Body of pancreas (tissue), 4 donors: ENCODE data around the gene HTR2A. TPM values are rescaled to one million over a fixed set of nuclear protein-coding genes. Genes with fewer than 3 reads are reported as not detected.

ENCODE experiments used
- ATAC-seq: fragments of 150-250 bp; one replicate; pipeline ENCODE4 v1.9.1; 2016
- DNase-seq, 4 donors: peaks; one replicate each; pipeline ENCODE4 v3.0.0-alpha.2; 2019
- H3K27ac ChIP-seq, 4 donors: fragments of 200-600 bp; sonication (generic); 1 replicate in 3 of 4; 2 replicates in 1 of 4; pipeline versions ENCODE4 v1.5.1 to v1.6.1; 2016 to 2019; ENCODE audit warnings: mild to moderate bottlenecking in 1 of 4, mixed read lengths in 1 of 4, moderate library complexity in 1 of 4
- H3K27me3 ChIP-seq, 2 donors: fragments of 200-600 bp; sonication (generic); one replicate each; pipeline ENCODE4 v1.6.0; 2016; ENCODE audit warnings: mild to moderate bottlenecking in 1 of 2
- H3K36me3 ChIP-seq, 2 donors: fragments of 200-600 bp; sonication (generic); replicated peaks in 1 of 2; 2 replicates each; pipeline ENCODE4 v1.5.1; 2016; ENCODE audit warnings: low read depth in 2 of 2; ENCODE audit not compliant: insufficient read depth in 1 of 2
- H3K4me1 ChIP-seq: fragments of 200-600 bp; sonication (generic); one replicate; pipeline ENCODE4 v1.6.0; 2016
- H3K4me3 ChIP-seq, 2 donors: fragments of 200-600 bp; sonication (generic); 1 replicate in 1 of 2; 2 replicates in 1 of 2; pipeline ENCODE4 v1.5.1; 2016 to 2019
- H3K9me3 ChIP-seq, 3 donors: fragments of 200-600 bp; sonication (generic); 1 replicate in 2 of 3; 2 replicates in 1 of 3; pipeline ENCODE4 v1.5.1; 2016
- CTCF ChIP-seq, 7 experiments: fragments of 450-650 bp in 4 of 7; fragments of 200-600 bp in 3 of 7; sonication (generic) in 3 of 7; IDR thresholded peaks; one replicate each; pipeline ENCODE4 v1.5.1; 2016 to 2019; ENCODE audit warnings: antibody characterized with exemption in 7 of 7
- POLR2A ChIP-seq, 3 donors: fragments of 450-650 bp; IDR thresholded peaks; one replicate each; pipeline ENCODE4 v1.6.1; 2016; ENCODE audit warnings: antibody characterized with exemption in 3 of 3, mild to moderate bottlenecking in 2 of 3
- WGBS, 2 donors: methylation state at CpG; one replicate each; pipeline ENCODE4 v1.1.5; 2017; 5-methylcytosine and 5-hydroxymethylcytosine counted together
- intact Hi-C: fragments of 100-400 bp; cut with DNase I; formaldehyde crosslinking; loops from one replicate; pipeline ENCODE4 v1.15.1; 2023
- total RNA-seq, 2 donors: library from RNA; depleted of rRNA; stranded (reverse); fragments of >200 nt; gene quantifications; one replicate each; pipeline ENCODE4 v1.1.0, GENCODE V29; 2016

The HTR2A gene
- total RNA-seq, 2 donors from 2014 or later, result 0.26 TPM; not detected in 1

DNA sequence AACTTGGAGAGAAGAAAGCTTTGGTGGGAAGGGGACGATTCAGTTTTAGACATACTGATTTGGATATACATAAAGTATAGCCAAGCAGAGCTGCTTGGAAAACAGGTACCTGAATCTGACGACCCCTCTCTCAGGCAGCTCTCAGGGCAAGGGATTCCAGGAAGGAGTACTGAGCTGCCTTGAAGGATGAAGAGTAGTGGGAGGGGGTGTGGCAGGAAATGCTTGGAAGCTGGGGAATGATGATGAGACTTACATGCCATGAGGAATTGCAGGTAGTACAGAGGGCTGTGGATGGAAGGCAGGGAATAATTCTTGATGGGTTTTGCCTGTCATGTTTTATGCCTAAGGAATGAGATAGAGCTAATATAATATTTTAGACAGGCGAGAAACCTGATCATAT, 38.7 kb downstream of the HTR2A start:
- intact Hi-C loops, result no loop called here
- no peaks in the 10 kb centered on the region for H3K9me3 ChIP-seq
- H3K27ac ChIP-seq, result no peak overlapping the region
- H3K4me1 ChIP-seq, result no peaks in the 10 kb centered on the region
- ATAC-seq (no peak), DNase-seq (no peak)
- no peaks in the 10 kb centered on the region for H3K36me3 ChIP-seq
- WGBS, 2 donors, result 42 to 53% methylated on average over 3 of the region's 3 CpGs
- TF ChIP-seq POLR2A (IDR thresholded peaks at IDR 0.05) (no peak), CTCF (IDR thresholded peaks at IDR 0.05) (no peak)
- H3K27me3 ChIP-seq, result no peaks in the 10 kb centered on the region
- no peak overlapping the region for H3K4me3 ChIP-seq

- Histone ChIP-seq H3K27ac (no peak overlapping the region), H3K27me3 (no peaks in the 10 kb centered on the region), H3K9me3 (no peaks in the 10 kb centered on the region), H3K36me3 (no peaks in the 10 kb centered on the region), H3K4me1 (no peaks in the 10 kb centered on the region), H3K4me3 (no peak overlapping the region)
- WGBS, 2 donors, result 78 to 80% methylated on average over 3 of the region's 3 CpGs
- intact Hi-C loops, result no loop called here
- DNase-seq (no peak), ATAC-seq (no peak)
- TF ChIP-seq CTCF (IDR thresholded peaks at IDR 0.05) (no peak), POLR2A (IDR thresholded peaks at IDR 0.05) (no peak)
These were observed 41.2 kb downstream of the HTR2A start for GRCh38 chr13:46855664-46856063.

DNA sequence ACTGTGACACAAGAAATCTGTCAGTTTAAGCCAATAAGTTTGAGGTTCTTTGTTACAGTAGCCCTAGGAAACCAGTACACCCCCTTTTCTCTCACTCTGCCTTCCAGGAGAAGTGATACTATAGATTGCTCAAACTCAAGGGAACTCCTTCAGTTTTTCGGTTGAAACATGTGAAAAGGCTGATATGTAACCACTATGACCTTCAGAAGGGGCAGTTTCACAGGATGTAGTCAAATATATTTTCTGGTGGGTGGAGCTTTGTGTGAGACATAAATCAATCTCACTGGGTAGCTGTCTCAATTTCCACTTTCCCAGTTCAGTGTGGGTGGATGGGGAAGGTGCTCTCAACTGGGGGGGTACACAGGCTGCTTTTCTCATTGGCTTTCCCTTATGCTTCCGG, 41.7 kb downstream of the HTR2A start:
- Histone ChIP-seq H3K27me3 (no peaks in the 10 kb centered on the region), H3K9me3 (no peaks in the 10 kb centered on the region), H3K4me3 (no peak overlapping the region), H3K36me3 (no peaks in the 10 kb centered on the region), H3K4me1 (no peaks in the 10 kb centered on the region), H3K27ac (no peak overlapping the region)
- intact Hi-C loops, result no loop called here
- DNase-seq, result no peak
- no peak for TF ChIP-seq CTCF (IDR thresholded peaks at IDR 0.05)
- 48 to 65% methylated on average over 2 of the region's 2 CpGs for WGBS, 2 donors
- ATAC-seq, result no peak

DNA sequence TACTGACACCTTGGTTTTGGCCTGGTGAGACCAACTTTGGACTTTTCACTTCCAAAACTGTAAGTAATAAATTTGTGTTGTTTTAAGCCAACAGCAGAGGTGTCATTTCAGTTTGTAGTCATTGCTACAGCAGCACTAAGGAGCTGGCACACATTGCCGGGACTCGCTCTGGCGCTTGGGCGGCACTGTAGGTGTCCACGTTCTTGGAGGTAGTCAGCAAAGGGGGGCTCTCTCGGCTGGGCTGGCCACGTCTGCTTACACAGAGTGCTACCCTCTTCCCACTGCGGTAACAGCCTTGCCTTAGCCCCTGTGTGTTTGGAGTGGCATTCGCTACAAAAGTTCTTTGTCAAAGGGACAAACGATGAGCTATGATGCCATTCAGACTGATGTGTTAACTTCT, 44.7 kb downstream of the HTR2A start:
- TF ChIP-seq CTCF (IDR thresholded peaks at IDR 0.05), result no peak
- TF ChIP-seq POLR2A (IDR thresholded peaks at IDR 0.05), result no peak
- intact Hi-C loops, result no loop called here
- Histone ChIP-seq H3K27ac (no peak overlapping the region), H3K4me1 (no peaks in the 10 kb centered on the region), H3K27me3 (no peaks in the 10 kb centered on the region), H3K36me3 (no peaks in the 10 kb centered on the region), H3K9me3 (no peaks in the 10 kb centered on the region), H3K4me3 (no peak overlapping the region)
- ATAC-seq (no peak), DNase-seq (no peak)
- 68 to 74% methylated on average over 10 of the region's 10 CpGs for WGBS, 2 donors

GRCh38 chr13:46850214-46850613, 46.6 kb downstream of the HTR2A start:
- Histone ChIP-seq H3K9me3 (no peaks in the 10 kb centered on the region), H3K4me3 (no peak overlapping the region), H3K27me3 (no peaks in the 10 kb centered on the region), H3K4me1 (no peaks in the 10 kb centered on the region), H3K36me3 (no peaks in the 10 kb centered on the region), H3K27ac (no peak overlapping the region)
- 60 to 70% methylated on average over 1 of the region's 1 CpG for WGBS, 2 donors
- no peak for ATAC-seq
- TF ChIP-seq POLR2A (IDR thresholded peaks at IDR 0.05) (no peak), CTCF (IDR thresholded peaks at IDR 0.05) (no peak)
- no peak for DNase-seq
- intact Hi-C loops, result no loop called here
